HuH-7.5 (cell line): ENCODE data around the gene PMP22.

Experiments
- DNase-seq: peaks from one replicate; pipeline ENCODE4 v3.0.0; 2011; ENCODE audit warnings: low spot score

PMP22 gene

GRCh38 chr17:15273141-15273793 is 8.1 kb upstream of the PMP22 start:
- DNase-seq: no peak

GRCh38 chr17:15271741-15272140 is 6.6 kb upstream of the PMP22 start:
- DNase-seq: no peak

GRCh38 chr17:15270628-15271381 is 5.7 kb upstream of the PMP22 start:
- no peak for DNase-seq

GRCh38 chr17:15269780-15270089 is 4.6 kb upstream of the PMP22 start:
- DNase-seq: no peak

- no peak for DNase-seq
Measured at GRCh38 chr17:15269087-15269779, 4.1 kb upstream of the PMP22 start.

- DNase-seq: no peak
Measured at GRCh38 chr17:15268461-15268860, 3.3 kb upstream of the PMP22 start.

- DNase-seq: no peak
Measured at GRCh38 chr17:15267996-15268395, 2.9 kb upstream of the PMP22 start.

- no peak for DNase-seq
Measured at GRCh38 chr17:15266325-15267125, 1.4 kb upstream of the PMP22 start.

GRCh38 chr17:15264542-15264941 is 584 bp downstream of the PMP22 start:
- no peak for DNase-seq

GRCh38 chr17:15263680-15264079 is 1.4 kb downstream of the PMP22 start:
- DNase-seq: no peak

- peak; percentile 25 for DNase-seq
Measured at GRCh38 chr17:15263206-15263579, 1.9 kb downstream of the PMP22 start.

- peak; percentile 44 for DNase-seq
Measured at GRCh38 chr17:15262291-15263205, 2.6 kb downstream of the PMP22 start.

- no peak for DNase-seq
Measured at GRCh38 chr17:15261802-15262290, 3.3 kb downstream of the PMP22 start.

- peak; percentile 64 for DNase-seq
Measured at GRCh38 chr17:15261258-15261801, 3.8 kb downstream of the PMP22 start.

- peak; percentile 73 for DNase-seq
Measured at GRCh38 chr17:15260376-15261257, 4.5 kb downstream of the PMP22 start.

GRCh38 chr17:15257796-15258512 is 7.2 kb downstream of the PMP22 start:
- no peak for DNase-seq

- DNase-seq: peak; percentile 62
Measured at GRCh38 chr17:15257258-15257788, 7.8 kb downstream of the PMP22 start.

GRCh38 chr17:15256689-15257088 is 8.4 kb downstream of the PMP22 start:
- DNase-seq: no peak
